OCI-LY1 (cell line): ENCODE results near the gene HIP1R.

Experiments used
- CTCF ChIP-seq: fragments of 200-600 bp; sonication (generic), shearing (Covaris generic); IDR thresholded peaks from 2 replicates; pipeline ENCODE4 v1.5.1; 2017; ENCODE audit warnings: mild to moderate bottlenecking, antibody characterized with exemption, low read length, moderate library complexity, mixed read lengths
- EZH2 ChIP-seq: fragments of 200-600 bp; sonication (generic), shearing (Covaris generic); IDR thresholded peaks from 2 replicates; pipeline ENCODE4 v1.8.0; 2017; ENCODE audit warnings: borderline replicate concordance, mixed run types, mild to moderate bottlenecking, antibody characterized with exemption, low read length, moderate library complexity, mixed read lengths

GRCh38 chr12:122887819-122888212, 52.6 kb downstream of the HIP1R start:
- TF ChIP-seq CTCF = no peak
- TF ChIP-seq EZH2 = no peak
